AG04450 (cell line): ENCODE data around the gene AGMO. TPM values are rescaled to one million over a fixed set of nuclear protein-coding genes. Genes with fewer than 3 reads are reported as not detected.

Source experiments
- CTCF ChIA-PET: fragments of 300-600, 350-600 bp; formaldehyde crosslinking; extraction: SDS; loops from one replicate; lab custom pipeline; 2022; ENCODE audit warnings: antibody characterized with exemption, inconsistent platforms; lab: Charles Lee
- POLR2A ChIA-PET: fragments of 350-600 bp; formaldehyde crosslinking; extraction: SDS; loops from one replicate; lab custom pipeline; 2021; ENCODE audit warnings: antibody characterized with exemption, inconsistent platforms; lab: Yijun Ruan, JAX
- DNase-seq: peaks from one replicate; pipeline ENCODE4 v3.0.0-alpha.2; 2011; ENCODE audit warnings: low read depth, low spot score
- H3K27ac ChIP-seq: one replicate; pipeline ENCODE4 v1.5.1; 2012; ENCODE audit warnings: low read depth, low read length, control low read depth
- H3K27me3 ChIP-seq: one replicate; pipeline ENCODE4 v1.6.0; 2012; ENCODE audit warnings: low read length; ENCODE audit not compliant: control insufficient read depth, insufficient read depth
- H3K4me3 ChIP-seq: 2 replicates; pipeline ENCODE4 v1.5.1; 2011; ENCODE audit warnings: mild to moderate bottlenecking, low read depth, low read length, control low read depth
- H3K9me3 ChIP-seq: 2 replicates; pipeline ENCODE4 v1.5.1; 2012; ENCODE audit warnings: low read length; ENCODE audit not compliant: control insufficient read depth, insufficient read depth
- polyA plus RNA-seq: library from polyadenylated mRNA; depleted of rRNA; stranded (reverse); fragments of >200 nt; gene quantifications from 2 replicates; pipeline ENCODE4 v1.2.3, GENCODE V29; 2011
- TF ChIP-seq, protein P1 (sequence below): IDR thresholded peaks from 2 replicates; pipeline ENCODE4 v1.5.1; 2011; ENCODE audit warnings: low read depth, low read length, control low read depth, inconsistent platforms

The AGMO gene
- polyA plus RNA-seq, 1 experiment: 0.10 TPM

- H3K27ac ChIP-seq: no peak overlapping the region
- no peak overlapping the region for H3K4me3 ChIP-seq
- POLR2A ChIA-PET: no interaction called here
- H3K9me3 ChIP-seq: no peaks in the 10 kb centered on the region
- H3K27me3 ChIP-seq: no peaks in the 10 kb centered on the region
- CTCF ChIA-PET: no interaction called here
- no peak for DNase-seq
- TF ChIP-seq, protein P1, sequence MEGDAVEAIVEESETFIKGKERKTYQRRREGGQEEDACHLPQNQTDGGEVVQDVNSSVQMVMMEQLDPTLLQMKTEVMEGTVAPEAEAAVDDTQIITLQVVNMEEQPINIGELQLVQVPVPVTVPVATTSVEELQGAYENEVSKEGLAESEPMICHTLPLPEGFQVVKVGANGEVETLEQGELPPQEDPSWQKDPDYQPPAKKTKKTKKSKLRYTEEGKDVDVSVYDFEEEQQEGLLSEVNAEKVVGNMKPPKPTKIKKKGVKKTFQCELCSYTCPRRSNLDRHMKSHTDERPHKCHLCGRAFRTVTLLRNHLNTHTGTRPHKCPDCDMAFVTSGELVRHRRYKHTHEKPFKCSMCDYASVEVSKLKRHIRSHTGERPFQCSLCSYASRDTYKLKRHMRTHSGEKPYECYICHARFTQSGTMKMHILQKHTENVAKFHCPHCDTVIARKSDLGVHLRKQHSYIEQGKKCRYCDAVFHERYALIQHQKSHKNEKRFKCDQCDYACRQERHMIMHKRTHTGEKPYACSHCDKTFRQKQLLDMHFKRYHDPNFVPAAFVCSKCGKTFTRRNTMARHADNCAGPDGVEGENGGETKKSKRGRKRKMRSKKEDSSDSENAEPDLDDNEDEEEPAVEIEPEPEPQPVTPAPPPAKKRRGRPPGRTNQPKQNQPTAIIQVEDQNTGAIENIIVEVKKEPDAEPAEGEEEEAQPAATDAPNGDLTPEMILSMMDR: no peak
These were observed 153.9 kb downstream of the AGMO start for GRCh38 chr7:15407910-15408309.

DNA sequence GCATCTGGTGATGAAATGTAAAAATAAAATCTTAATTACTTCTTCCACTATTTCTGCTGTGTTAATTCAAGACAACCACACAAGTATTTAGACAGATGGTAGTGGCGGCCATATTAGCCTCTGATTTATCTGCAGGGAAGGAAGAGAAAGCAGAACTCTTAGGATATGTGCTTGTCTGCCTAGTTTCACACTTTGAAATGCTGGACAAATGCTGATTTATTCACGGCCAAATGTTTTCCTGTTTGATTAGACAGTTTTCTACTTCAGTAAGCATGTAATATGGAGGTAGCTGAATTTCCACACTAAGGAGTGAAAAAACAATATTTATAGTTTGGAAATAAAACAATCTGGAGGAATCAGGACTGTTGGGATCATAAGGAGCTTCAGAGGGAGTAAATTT is 158.1 kb downstream of the AGMO start:
- ChIA-PET POLR2A (no interaction called here), CTCF (no interaction called here)
- DNase-seq: no peak
- TF ChIP-seq, protein P1: no peak
- H3K4me3 ChIP-seq: no peak overlapping the region
- H3K27me3 ChIP-seq: no peaks in the 10 kb centered on the region
- H3K27ac ChIP-seq: no peak overlapping the region
- no peaks in the 10 kb centered on the region for H3K9me3 ChIP-seq

DNA sequence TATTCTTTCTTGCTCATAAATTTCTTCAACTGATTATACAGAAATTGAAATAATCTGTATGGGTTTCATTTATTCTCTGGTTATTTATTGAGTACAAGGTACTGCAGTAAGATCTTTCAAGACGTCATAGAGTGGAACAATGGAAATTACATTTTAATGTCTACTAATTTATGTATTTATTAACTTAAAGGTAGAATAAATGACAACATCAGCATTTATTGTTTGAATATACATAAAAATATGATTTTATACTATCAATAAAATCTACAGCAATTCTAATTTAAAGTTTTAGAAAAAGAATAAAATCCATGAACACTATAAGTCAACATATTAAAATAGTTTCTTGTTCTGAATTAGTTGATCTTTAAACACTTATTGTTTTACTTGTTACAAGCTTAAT is 158.5 kb downstream of the AGMO start:
- Histone ChIP-seq H3K4me3 (no peak overlapping the region), H3K9me3 (no peaks in the 10 kb centered on the region), H3K27me3 (no peaks in the 10 kb centered on the region), H3K27ac (no peak overlapping the region)
- DNase-seq: no peak
- ChIA-PET CTCF (interaction anchor here (1.4 kb wide), 1 partner anchor 14 kb away, joined by 4 read pairs; no protein-coding TSS in a partner anchor), POLR2A (no interaction called here)
- TF ChIP-seq, protein P1: no peak

GRCh38 chr7:15402436-15403136 is 159.2 kb downstream of the AGMO start:
- CTCF ChIA-PET: interaction anchor here (1.4 kb wide), 1 partner anchor 13 kb away, joined by 4 read pairs; no protein-coding TSS in a partner anchor
- no peaks in the 10 kb centered on the region for H3K27me3 ChIP-seq
- no peak for DNase-seq
- no peak overlapping the region for H3K27ac ChIP-seq
- H3K4me3 ChIP-seq: no peak overlapping the region
- H3K9me3 ChIP-seq: no peaks in the 10 kb centered on the region
- POLR2A ChIA-PET: no interaction called here
- TF ChIP-seq, protein P1: no peak

DNA sequence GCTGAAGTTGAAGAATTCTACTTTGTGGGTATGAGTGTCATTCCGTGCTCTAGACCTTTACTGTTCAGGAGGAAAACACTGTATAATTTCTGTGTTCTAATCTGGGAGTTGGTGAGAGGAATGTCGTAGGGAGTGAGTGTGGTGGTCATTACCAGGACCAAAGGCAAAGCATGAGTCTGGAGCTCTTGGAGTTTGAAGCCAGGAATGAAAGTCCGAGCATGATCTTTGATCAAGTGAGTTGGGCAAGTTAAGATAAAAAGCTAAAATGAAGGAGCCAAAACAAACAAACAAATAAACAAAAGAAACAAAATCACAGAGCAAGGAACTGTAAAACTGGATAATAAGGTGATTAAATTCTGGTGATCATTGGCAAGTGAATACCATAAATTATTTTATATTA is 161.4 kb downstream of the AGMO start:
- POLR2A ChIA-PET: no interaction called here
- no peak for DNase-seq
- peaks cover 8% of the 10 kb centered on the region for H3K9me3 ChIP-seq
- CTCF ChIA-PET: no interaction called here
- TF ChIP-seq, protein P1: no peak
- no peak overlapping the region for H3K27ac ChIP-seq
- H3K27me3 ChIP-seq: no peaks in the 10 kb centered on the region
- H3K4me3 ChIP-seq: no peak overlapping the region
